NCI-H82 treated with DMSO at 0.1 percent for 48 hours (cell line): Measurements from ENCODE around the gene ZNF358.

ENCODE experiments used
- DNase-seq: peaks from one replicate; lab custom pipeline; 2025; ENCODE audit not compliant: unreplicated experiment; lab: John Stamatoyannopoulos, UW

ZNF358 gene

DNA sequence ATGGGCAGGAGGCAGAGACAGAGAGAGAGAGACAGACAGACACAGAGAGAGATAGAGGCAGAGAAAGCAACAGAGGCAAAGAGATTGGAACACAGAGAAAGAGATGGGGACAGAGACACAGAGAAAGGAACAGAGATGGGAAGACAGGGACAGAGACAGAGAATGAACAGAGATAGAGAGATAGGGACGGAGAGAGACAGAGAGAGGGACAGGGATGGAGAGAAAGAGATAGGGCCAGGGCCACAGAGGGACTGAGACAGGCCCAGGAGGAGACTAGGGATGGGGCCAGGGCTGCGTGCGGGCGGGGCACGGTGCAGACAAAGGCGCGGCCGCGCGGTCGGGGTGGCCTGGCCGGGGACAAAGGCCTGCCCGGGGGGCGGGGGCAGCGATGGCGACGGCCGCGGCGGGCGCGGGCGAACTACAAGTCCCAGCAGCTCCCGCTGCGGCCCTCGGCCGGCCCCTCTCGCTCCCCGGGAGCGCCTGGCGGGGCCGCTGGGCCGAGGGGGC, at the start of gene ZNF358:
TSS of gene ZNF358 (plus strand) at position 459 of the 507 bp plus-strand sequence. CDS start 3,140 bp downstream, outside the sequence.
- peak; percentile 12 for DNase-seq

DNA sequence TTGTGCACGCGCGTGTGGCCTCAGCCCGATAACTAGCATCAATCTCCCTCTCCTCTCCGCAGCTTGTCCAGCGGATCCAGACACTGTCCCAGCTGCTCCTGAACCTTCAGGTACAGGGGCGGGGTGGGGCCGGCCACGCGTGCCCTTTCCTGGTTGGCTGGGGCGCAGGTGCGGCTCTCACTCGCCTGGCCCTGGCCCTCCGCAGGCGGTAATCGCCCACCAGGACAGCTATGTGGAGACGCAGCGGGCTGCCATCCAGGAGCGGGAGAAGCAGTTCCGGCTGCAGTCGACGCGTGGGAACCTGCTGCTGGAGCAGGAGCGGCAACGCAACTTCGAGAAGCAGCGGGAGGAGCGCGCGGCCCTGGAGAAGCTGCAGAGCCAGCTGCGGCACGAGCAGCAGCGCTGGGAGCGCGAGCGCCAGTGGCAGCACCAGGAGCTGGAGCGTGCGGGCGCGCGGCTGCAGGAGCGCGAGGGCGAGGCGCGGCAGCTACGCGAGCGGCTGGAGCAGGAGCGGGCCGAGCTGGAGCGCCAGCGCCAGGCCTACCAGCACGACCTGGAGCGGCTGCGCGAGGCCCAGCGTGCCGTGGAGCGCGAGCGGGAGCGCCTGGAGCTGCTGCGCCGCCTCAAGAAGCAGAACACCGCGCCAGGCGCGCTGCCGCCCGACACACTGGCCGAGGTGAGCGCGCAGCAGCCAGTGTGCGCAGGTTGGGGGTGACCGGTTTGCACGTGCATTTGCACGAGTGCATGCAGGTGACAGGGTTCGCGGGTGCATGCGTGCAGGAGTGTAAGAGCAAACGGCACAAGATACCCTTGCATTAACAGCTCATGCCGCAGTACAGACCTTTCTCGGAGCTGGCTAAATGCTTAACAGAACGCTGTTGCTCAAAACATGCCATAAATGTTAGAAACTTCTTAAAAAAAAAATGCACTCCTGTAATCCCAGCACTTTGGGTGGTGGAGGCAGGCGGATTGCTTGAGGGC, 48.6 kb upstream of the ZNF358 start:
- DNase-seq = no peak

DNA sequence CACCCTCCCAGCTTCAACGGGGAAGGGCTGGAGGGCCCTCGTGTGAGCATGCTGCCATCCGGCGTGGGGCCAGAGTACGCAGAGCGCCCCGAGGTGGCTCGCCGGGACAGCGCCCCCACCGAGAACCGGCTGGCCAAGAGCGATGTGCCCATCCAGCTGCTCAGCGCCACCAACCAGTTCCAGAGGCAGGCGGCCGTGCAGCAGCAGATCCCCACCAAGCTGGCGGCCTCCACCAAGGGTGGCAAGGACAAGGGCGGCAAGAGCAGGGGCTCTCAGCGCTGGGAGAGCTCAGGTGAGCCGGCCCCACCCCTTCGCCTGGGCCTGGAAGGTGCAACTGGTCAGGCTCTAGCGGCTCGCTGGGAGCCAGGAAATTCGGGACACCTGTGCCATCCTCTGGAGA, 47.1 kb upstream of the ZNF358 start:
- DNase-seq = no peak

- no peak for DNase-seq
These were observed 46.1 kb upstream of the ZNF358 start for GRCh38 chr19:7469669-7470285.

- no peak for DNase-seq
These were observed 45.2 kb upstream of the ZNF358 start for GRCh38 chr19:7470540-7471305.

GRCh38 chr19:7471696-7472615, 43.9 kb upstream of the ZNF358 start:
- no peak for DNase-seq

GRCh38 chr19:7475665-7476064, 40.2 kb upstream of the ZNF358 start:
- no peak for DNase-seq

- DNase-seq = no peak
These were observed 39.7 kb upstream of the ZNF358 start for GRCh38 chr19:7476241-7476640.

DNA sequence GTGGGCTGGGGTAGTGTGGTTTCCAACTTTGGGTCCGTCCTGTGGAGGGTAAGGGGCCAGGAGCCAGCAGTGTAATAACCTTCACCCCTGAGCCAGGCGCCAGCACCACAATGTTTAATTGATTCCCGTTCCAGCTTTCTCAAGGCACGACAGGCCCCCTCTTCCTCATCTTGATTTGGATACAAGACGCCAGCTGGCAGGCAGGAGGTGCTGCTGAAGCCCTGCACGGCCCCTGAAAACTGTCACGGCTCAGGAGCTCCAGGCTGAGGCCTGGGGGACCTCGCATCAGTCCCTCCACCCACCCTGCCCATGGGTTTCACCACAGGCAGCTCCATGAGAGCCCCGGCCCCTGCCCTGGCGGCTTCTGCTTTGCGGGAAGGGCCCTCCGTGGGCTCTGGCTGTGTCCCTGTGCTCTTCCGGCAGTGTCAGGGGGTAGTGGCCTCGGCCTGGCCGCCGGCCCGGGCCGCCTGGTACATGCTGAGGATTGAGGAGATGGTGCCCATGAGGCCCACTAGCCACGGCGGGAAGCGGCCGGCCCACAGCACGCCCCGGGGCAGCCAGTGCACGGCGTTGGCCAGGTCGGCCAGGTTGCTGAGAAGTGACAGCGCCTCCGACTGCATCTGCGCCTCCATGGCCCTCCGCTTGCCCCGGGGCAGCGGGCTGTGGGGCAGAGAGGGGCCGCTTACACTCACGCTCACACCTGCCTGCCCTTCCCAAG, 39.0 kb upstream of the ZNF358 start:
- no peak for DNase-seq

DNA sequence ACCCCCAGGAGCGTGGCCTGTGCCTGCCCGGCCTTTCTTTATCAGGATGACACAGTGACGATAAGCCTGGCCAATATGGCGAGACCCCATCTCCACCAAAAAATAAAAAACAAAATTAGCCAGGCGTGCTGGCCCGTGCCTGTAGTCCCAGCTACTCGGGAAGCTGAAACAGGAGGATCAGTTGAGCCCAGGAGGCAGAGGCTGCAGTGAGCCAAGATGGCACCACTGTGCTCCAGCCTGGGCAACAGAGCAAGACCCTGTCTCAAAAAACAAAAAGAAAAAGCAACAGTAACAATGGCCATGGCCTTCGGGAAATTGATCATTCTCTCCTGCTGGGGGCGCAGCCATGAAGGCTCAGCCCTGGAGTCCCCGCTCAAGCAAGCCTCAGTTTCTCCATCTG, 38.1 kb upstream of the ZNF358 start:
- no peak for DNase-seq

GRCh38 chr19:7478173-7478842, 37.6 kb upstream of the ZNF358 start:
- no peak for DNase-seq

DNA sequence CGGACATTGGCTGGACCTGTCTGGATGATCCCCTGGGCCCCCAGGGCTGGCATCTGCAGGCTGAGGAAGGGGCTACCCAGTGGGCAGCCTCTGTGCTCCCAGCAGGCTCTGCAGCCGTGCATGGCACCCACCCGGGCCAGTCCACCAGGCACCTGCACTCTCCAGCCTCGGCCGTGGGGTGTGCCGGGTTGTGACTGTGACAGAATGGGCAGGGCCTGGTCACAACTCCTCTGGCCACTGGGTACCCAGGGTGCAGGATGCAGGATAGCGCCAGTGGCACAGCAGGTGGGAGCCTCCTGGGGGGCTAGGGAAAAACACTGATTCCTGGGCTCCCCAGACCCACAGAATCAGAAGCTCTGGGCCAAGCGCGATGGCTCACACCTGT, 37.1 kb upstream of the ZNF358 start:
- DNase-seq = no peak

DNA sequence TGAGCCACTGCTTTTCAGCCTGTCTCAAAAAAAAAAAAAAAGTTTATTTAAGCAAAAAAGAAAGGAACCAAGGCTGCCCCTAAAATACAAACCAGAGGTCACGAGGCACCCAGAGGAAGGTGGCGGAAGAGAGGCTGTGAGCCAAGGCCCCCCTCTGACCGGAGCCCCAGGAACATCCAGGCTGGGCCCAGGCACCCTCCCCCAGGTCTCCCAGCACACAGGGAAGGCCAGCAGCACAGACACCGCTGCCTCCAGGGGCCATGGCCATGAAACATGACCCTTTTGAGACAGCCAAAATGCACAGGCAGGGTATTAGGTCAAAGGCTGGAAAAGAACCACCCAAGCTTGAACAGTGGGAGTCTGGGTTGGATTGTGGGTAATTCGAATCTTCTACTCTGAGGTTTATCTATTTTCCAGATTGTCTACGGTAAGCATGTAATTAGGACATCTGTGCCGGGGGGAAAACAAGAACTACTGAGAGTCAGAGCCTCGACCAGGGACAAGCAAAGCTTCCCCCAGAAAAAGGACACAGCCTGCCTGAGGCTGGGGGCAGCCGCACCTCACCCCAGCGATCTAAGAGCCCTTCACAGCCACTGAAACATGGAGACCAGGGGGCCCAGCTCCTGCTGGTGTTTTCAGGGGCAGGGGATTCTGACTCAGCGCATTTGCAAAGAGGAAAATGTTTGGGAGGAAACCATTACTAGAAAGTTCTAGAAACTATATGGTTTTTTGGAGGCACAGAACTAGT, 35.5 kb upstream of the ZNF358 start:
- DNase-seq = no peak

GRCh38 chr19:7480970-7481255, 35.0 kb upstream of the ZNF358 start:
- DNase-seq = no peak

GRCh38 chr19:7482584-7483439, 33.1 kb upstream of the ZNF358 start:
- no peak for DNase-seq

- no peak for DNase-seq
These were observed 32.1 kb upstream of the ZNF358 start for GRCh38 chr19:7483720-7484201.

DNA sequence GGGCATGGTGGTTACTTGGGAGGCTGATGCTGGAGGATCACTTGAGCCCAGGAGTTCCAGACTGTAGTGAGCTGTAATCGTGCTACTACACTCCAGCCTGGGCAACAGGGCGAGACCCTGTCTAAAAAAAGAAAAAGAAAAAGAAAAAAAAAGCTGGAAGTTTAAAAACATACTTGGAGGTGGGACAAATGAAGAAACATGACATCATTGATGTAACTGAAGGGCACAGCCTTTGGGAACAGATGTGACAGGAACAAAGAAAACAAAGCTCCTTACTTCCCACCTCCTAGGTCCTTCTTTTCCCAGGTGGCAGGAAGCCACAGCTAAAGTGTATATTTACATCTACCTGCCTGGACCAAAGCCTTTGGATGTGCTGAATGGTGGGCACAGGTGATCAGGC, 29.0 kb upstream of the ZNF358 start:
- no peak for DNase-seq
